G401 (cell line): ENCODE measurements around the gene PDK4. TPM values are rescaled to one million over a fixed set of nuclear protein-coding genes. Genes with fewer than 3 reads are reported as not detected.

Experiments used
- DNase-seq: peaks from one replicate; pipeline ENCODE4 v3.0.0-alpha.2; 2015; ENCODE audit warnings: low spot score
- in situ Hi-C: cut with HindIII; loops from 2 replicates; pipeline ENCODE4 v1.10.0; 2016; ENCODE audit warnings: low sequenced_read_pairs, mixed read lengths
- total RNA-seq: library from RNA; depleted of rRNA; stranded (reverse); fragments of >200 nt; shearing (Covaris generic); gene quantifications from 2 replicates; pipeline ENCODE4 v1.2.3, GENCODE V29; 2014; rRNA removed

The PDK4 gene
- total RNA-seq, 1 experiment from 2014 or later: not detected

- in situ Hi-C loops: no loop called here
- DNase-seq: peak; percentile 13
Observed at GRCh38 chr7:95545007-95545615, 51.2 kb downstream of the PDK4 start.

- in situ Hi-C loops: no loop called here
Observed at GRCh38 chr7:95544171-95544570, 52.1 kb downstream of the PDK4 start.

GRCh38 chr7:95543312-95543711, 53.0 kb downstream of the PDK4 start:
- DNase-seq: no peak
- in situ Hi-C loops: no loop called here

More at GRCh38 chr7:95544171-95544570, 52.1 kb downstream of the PDK4 start:
- no peak for DNase-seq

GRCh38 chr7:95540366-95540765, 56.0 kb downstream of the PDK4 start:
- in situ Hi-C loops: no loop called here

GRCh38 chr7:95539426-95539825, 56.9 kb downstream of the PDK4 start:
- DNase-seq: no peak
- in situ Hi-C loops: no loop called here

More at GRCh38 chr7:95540366-95540765, 56.0 kb downstream of the PDK4 start:
- DNase-seq: no peak

- in situ Hi-C loops: no loop called here
- no peak for DNase-seq
Observed at GRCh38 chr7:95537468-95537867, 58.8 kb downstream of the PDK4 start.

- in situ Hi-C loops: no loop called here
- DNase-seq: no peak
Observed at GRCh38 chr7:95536656-95537311, 59.5 kb downstream of the PDK4 start.

- in situ Hi-C loops: no loop called here
- no peak for DNase-seq
Observed at GRCh38 chr7:95535662-95536061, 60.7 kb downstream of the PDK4 start.

- in situ Hi-C loops: no loop called here
- no peak for DNase-seq
Observed at GRCh38 chr7:95534796-95535195, 61.5 kb downstream of the PDK4 start.

Other genes starting within 250 kb of the PDK4 start
- not detected in 2 replicates for gene PON3, start 200.1 kb downstream of the PDK4 start, total RNA-seq
- 25.2 and 37.9 TPM in 2 replicates for gene PON2, start 161.5 kb downstream of the PDK4 start, total RNA-seq
- not detected in 2 replicates for gene ASB4, start 110.6 kb downstream of the PDK4 start, total RNA-seq
- gene DYNC1I1, start 176.0 kb upstream of the PDK4 start, total RNA-seq: not detected in 2 replicates